Esophagus (tissue), 2 donors: Measurements from ENCODE around the gene ZNF236. TPM values are rescaled to one million over a fixed set of nuclear protein-coding genes. Genes with fewer than 3 reads are reported as not detected.

Experiments used
- H3K27ac ChIP-seq, 2 donors: one replicate each; pipeline ENCODE4 v1.5.1; 2013; ENCODE audit warnings: low read depth in 2 of 2, mild to moderate bottlenecking in 2 of 2, inconsistent platforms in 1 of 2, low read length in 1 of 2, moderate library complexity in 1 of 2
- H3K27me3 ChIP-seq, 2 donors: one replicate each; pipeline ENCODE4 v1.6.1; 2013; ENCODE audit warnings: low read length in 2 of 2, control low read depth in 1 of 2, mild to moderate bottlenecking in 1 of 2; ENCODE audit not compliant: insufficient read depth in 2 of 2, control insufficient read depth in 1 of 2
- H3K36me3 ChIP-seq, 2 donors: one replicate each; pipeline ENCODE4 v1.6.1; 2013; ENCODE audit warnings: low read length in 1 of 2; ENCODE audit not compliant: control insufficient read depth in 2 of 2, insufficient read depth in 2 of 2
- H3K4me1 ChIP-seq, 2 donors: one replicate each; pipeline ENCODE4 v1.6.1; 2013; ENCODE audit warnings: low read length in 1 of 2; ENCODE audit not compliant: control insufficient read depth in 2 of 2, insufficient read depth in 2 of 2
- H3K4me3 ChIP-seq, 2 donors: one replicate each; pipeline ENCODE4 v1.5.1; 2013; ENCODE audit warnings: low read length in 2 of 2, mild to moderate bottlenecking in 2 of 2, low read depth in 1 of 2, moderate library complexity in 1 of 2
- H3K9me3 ChIP-seq, 2 donors: one replicate each; pipeline ENCODE4 v1.6.1; 2013; ENCODE audit warnings: mild to moderate bottlenecking in 2 of 2, low read depth in 1 of 2, low read length in 1 of 2, moderate library complexity in 1 of 2; ENCODE audit not compliant: control insufficient read depth in 2 of 2, insufficient read depth in 1 of 2
- WGBS, 2 donors: extraction: QIAGEN DNeasy Blood & Tissue Kit; methylation state at CpG; one replicate each; pipeline ENCODE4 v1.1.7; 2013; 5-methylcytosine and 5-hydroxymethylcytosine counted together
- polyA plus RNA-seq, 2 donors: library from polyadenylated mRNA; stranded (reverse); fragments of 200-250 nt; gene quantifications; one replicate each; pipeline ENCODE4 v1.2.3, GENCODE V29; 2013
- donor health status: healthy with polysubstance abuse.
- donor health status: Bipolar disorder and iron deficiency.

The ZNF236 gene
- polyA plus RNA-seq, 2 donors = 1.3 to 3.0 TPM

- H3K4me1 ChIP-seq = no peaks in the 10 kb centered on the region
- no peaks in the 10 kb centered on the region for H3K27me3 ChIP-seq
- H3K36me3 ChIP-seq = no peaks in the 10 kb centered on the region
- H3K27ac ChIP-seq = no peak overlapping the region
- peaks cover 0 to 2% of the 10 kb centered on the region in 2 donors for H3K9me3 ChIP-seq
- 91 to 94% methylated on average over 6 of the region's 6 CpGs for WGBS, 2 donors
- no peak overlapping the region for H3K4me3 ChIP-seq
Measured at GRCh38 chr18:76993085-76993382, 170.7 kb downstream of the ZNF236 start.

GRCh38 chr18:76993573-76993972, 171.2 kb downstream of the ZNF236 start:
- H3K27me3 ChIP-seq = no peaks in the 10 kb centered on the region
- no peaks in the 10 kb centered on the region for H3K4me1 ChIP-seq
- H3K36me3 ChIP-seq = no peaks in the 10 kb centered on the region
- H3K9me3 ChIP-seq = peaks cover 0 to 2% of the 10 kb centered on the region in 2 donors
- WGBS, 2 donors = 93 to 96% methylated on average over 11 of the region's 11 CpGs
- no peak overlapping the region for H3K27ac ChIP-seq
- no peak overlapping the region for H3K4me3 ChIP-seq

- Histone ChIP-seq H3K9me3 (peaks cover 0 to 2% of the 10 kb centered on the region in 2 donors), H3K27ac (no peak overlapping the region), H3K4me3 (no peak overlapping the region), H3K27me3 (no peaks in the 10 kb centered on the region), H3K4me1 (no peaks in the 10 kb centered on the region), H3K36me3 (no peaks in the 10 kb centered on the region)
- WGBS, 2 donors = 73 to 82% methylated on average over 8 of the region's 8 CpGs
Measured at GRCh38 chr18:76994086-76994654, 171.8 kb downstream of the ZNF236 start.

GRCh38 chr18:76995896-76996295, 173.5 kb downstream of the ZNF236 start:
- H3K4me3 ChIP-seq = no peak overlapping the region
- no peaks in the 10 kb centered on the region for H3K36me3 ChIP-seq
- no peaks in the 10 kb centered on the region for H3K4me1 ChIP-seq
- WGBS, 2 donors = 60 to 70% methylated on average over 7 of the region's 7 CpGs
- H3K27ac ChIP-seq = no peak overlapping the region
- peaks cover 0 to 2% of the 10 kb centered on the region in 2 donors for H3K9me3 ChIP-seq
- H3K27me3 ChIP-seq = no peaks in the 10 kb centered on the region

- Histone ChIP-seq H3K27ac (no peak overlapping the region), H3K4me3 (no peak overlapping the region), H3K4me1 (no peaks in the 10 kb centered on the region), H3K36me3 (no peaks in the 10 kb centered on the region), H3K27me3 (no peaks in the 10 kb centered on the region), H3K9me3 (peaks cover 0 to 2% of the 10 kb centered on the region in 2 donors)
- WGBS, 2 donors = 86 to 87% methylated on average over 7 of the region's 7 CpGs
Measured at GRCh38 chr18:76996429-76996828, 174.1 kb downstream of the ZNF236 start.

GRCh38 chr18:76997951-76998808, 175.8 kb downstream of the ZNF236 start:
- Histone ChIP-seq H3K4me1 (no peaks in the 10 kb centered on the region), H3K36me3 (no peaks in the 10 kb centered on the region), H3K27me3 (no peaks in the 10 kb centered on the region), H3K4me3 (no peak overlapping the region), H3K27ac (no peak overlapping the region), H3K9me3 (peaks cover 0 to 2% of the 10 kb centered on the region in 2 donors)
- WGBS, 2 donors = 88 to 90% methylated on average over 38 of the region's 38 CpGs

GRCh38 chr18:76999077-76999476, 176.7 kb downstream of the ZNF236 start:
- H3K4me1 ChIP-seq = no peaks in the 10 kb centered on the region
- H3K9me3 ChIP-seq = peaks cover 0 to 2% of the 10 kb centered on the region in 2 donors
- 86 to 92% methylated on average over 12 to 13 of the region's 13 CpGs for WGBS, 2 donors
- no peaks in the 10 kb centered on the region for H3K36me3 ChIP-seq
- no peak overlapping the region for H3K4me3 ChIP-seq
- H3K27ac ChIP-seq = no peak overlapping the region
- no peaks in the 10 kb centered on the region for H3K27me3 ChIP-seq

- Histone ChIP-seq H3K4me3 (no peak overlapping the region), H3K36me3 (no peaks in the 10 kb centered on the region), H3K27me3 (no peaks in the 10 kb centered on the region), H3K27ac (no peak overlapping the region), H3K9me3 (no peaks in the 10 kb centered on the region), H3K4me1 (no peaks in the 10 kb centered on the region)
- WGBS, 2 donors = 12 to 21% methylated on average over 11 of the region's 11 CpGs
Measured at GRCh38 chr18:77000527-77000926, 178.2 kb downstream of the ZNF236 start.

- WGBS, 2 donors = 83 to 85% methylated on average over 19 of the region's 19 CpGs
- no peaks in the 10 kb centered on the region for H3K27me3 ChIP-seq
Measured at GRCh38 chr18:77001041-77001440, 178.7 kb downstream of the ZNF236 start.

GRCh38 chr18:77001979-77002378, 179.6 kb downstream of the ZNF236 start:
- Histone ChIP-seq H3K4me1 (no peaks in the 10 kb centered on the region), H3K27me3 (no peaks in the 10 kb centered on the region), H3K27ac (no peak overlapping the region), H3K36me3 (peaks cover 0 to 5% of the 10 kb centered on the region in 2 donors), H3K4me3 (no peak overlapping the region), H3K9me3 (no peaks in the 10 kb centered on the region)
- 87 to 89% methylated on average over 7 of the region's 7 CpGs for WGBS, 2 donors

More at GRCh38 chr18:77001041-77001440, 178.7 kb downstream of the ZNF236 start:
- H3K4me1 ChIP-seq = no peaks in the 10 kb centered on the region
- no peak overlapping the region for H3K27ac ChIP-seq
- H3K36me3 ChIP-seq = peaks cover 0 to 3% of the 10 kb centered on the region in 2 donors
- no peaks in the 10 kb centered on the region for H3K9me3 ChIP-seq
- no peak overlapping the region for H3K4me3 ChIP-seq
